ENCODE measurements around the gene CCDC142. TPM values are rescaled to one million over a fixed set of nuclear protein-coding genes. Genes with fewer than 3 reads are reported as not detected.

The CCDC142 gene
- total RNA-seq, 4 donors from 2014 or later, result 60.6 to 132 (median 94.7) TPM

DNA sequence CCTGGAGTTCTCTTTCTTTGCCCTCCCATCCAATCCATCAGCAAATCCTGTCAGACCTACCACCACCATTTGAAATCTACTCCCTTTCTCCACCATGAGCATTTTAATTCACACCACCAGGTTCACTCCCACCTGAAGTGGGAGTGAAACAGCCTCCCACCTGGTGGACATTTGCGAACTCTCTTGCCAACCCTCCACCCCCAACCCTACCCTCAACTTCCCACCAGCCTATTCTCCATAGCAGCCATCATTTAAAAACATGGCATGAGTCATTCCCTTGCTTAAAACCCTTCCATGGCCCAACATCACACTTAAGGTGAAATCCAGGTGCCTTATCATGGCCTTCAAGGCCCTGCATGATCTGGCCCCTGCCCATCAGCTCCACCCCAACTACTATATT, 44.5 kb downstream of the CCDC142 start:
- Histone ChIP-seq H3K36me3 (no peaks in the 10 kb centered on the region), H3K27ac (no peak overlapping the region), H3K4me1 (peaks cover 0 to 25% (median 14%) of the 10 kb centered on the region in 4 donors), H3K27me3 (no peaks in the 10 kb centered on the region), H3K9me3 (no peaks in the 10 kb centered on the region), H3K4me3 (no peak overlapping the region)
- TF ChIP-seq POLR2A (IDR thresholded peaks at IDR 0.05), result no peak
- TF ChIP-seq, protein P1, sequence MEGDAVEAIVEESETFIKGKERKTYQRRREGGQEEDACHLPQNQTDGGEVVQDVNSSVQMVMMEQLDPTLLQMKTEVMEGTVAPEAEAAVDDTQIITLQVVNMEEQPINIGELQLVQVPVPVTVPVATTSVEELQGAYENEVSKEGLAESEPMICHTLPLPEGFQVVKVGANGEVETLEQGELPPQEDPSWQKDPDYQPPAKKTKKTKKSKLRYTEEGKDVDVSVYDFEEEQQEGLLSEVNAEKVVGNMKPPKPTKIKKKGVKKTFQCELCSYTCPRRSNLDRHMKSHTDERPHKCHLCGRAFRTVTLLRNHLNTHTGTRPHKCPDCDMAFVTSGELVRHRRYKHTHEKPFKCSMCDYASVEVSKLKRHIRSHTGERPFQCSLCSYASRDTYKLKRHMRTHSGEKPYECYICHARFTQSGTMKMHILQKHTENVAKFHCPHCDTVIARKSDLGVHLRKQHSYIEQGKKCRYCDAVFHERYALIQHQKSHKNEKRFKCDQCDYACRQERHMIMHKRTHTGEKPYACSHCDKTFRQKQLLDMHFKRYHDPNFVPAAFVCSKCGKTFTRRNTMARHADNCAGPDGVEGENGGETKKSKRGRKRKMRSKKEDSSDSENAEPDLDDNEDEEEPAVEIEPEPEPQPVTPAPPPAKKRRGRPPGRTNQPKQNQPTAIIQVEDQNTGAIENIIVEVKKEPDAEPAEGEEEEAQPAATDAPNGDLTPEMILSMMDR (IDR thresholded peaks at IDR 0.05), result no peak
- no peak for DNase-seq

DNA sequence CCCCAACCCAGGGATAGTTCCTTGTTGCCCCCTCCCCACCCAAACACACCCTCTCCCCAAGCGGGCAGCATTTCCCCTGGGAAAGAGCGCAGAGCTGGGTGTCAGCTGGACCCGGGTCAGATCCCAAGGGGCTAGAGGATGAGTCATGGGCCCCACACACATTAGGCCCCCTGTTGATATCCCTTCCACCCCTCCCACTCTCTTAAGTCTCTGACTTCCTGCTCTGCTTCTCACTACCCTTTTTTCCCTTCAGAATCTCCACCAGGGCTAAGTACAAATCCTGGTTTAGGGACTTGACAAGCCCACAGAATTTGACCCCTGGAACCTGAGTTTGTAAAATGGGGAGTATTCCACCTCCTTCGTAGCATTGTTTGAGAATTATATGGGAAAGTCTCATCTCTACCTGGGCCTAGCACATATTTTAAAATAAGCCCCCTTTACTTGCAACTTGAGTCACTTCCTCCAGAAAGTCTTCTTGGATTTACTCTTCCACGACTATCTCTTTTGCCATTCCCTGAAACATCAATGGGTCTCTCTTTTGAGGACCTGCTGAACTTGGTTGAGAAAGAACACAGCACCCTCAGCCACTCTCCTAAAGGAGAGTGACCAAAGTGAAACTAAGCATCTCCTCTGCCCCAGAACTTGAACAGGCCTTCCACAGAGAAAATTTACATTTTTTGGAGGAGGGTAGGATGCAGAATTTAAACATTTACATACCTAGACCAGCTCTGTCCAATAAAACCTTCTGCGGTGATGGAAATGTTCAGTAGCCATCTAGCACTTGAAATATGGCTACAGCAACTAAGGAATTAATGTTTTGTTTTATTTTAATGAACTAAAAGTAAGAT, 45.7 kb downstream of the CCDC142 start:
- Histone ChIP-seq H3K27ac (no peak overlapping the region), H3K27me3 (no peaks in the 10 kb centered on the region), H3K4me1 (peaks cover 0 to 22% (median 14%) of the 10 kb centered on the region in 4 donors), H3K9me3 (no peaks in the 10 kb centered on the region), H3K36me3 (peaks cover 0 to 5% (median 0%) of the 10 kb centered on the region in 3 donors), H3K4me3 (no peak overlapping the region)
- TF ChIP-seq, protein P1 (IDR thresholded peaks at IDR 0.05), result no peak
- TF ChIP-seq POLR2A (IDR thresholded peaks at IDR 0.05), result no peak
- no peak for DNase-seq

DNA sequence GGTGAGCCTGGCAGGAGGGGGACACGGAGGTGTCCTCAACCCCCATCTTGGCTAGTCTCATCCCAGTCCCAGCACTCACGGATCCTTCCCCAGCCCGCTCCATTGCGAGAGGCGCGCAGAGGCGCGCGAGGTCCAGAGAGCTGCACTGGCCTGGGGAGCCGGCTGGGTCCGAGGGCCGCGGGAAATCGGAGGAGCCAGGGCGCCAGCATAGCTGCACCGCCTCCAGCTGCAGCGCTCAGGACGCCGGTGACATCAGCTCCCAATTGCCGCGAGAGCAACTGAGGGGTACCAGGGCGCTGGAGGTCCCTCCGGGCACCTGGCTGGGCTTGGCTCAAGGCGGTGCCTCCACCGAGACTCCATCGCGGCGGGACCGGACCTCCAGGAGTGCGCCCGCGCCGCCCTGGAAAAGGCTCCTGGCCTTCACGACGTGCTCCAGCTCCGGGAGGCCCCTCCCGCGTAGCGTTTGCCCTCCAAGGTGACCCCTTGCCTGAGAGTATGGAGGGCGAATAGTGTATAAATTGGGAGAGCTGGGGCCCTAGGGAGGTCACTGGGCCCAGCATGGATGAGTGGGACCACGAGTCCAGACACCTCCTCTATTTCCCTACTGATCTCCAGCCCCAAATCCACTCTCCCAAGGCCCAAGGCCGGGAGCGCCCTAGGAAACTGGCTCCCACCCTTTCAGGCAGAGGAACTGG, 46.5 kb downstream of the CCDC142 start:
- Histone ChIP-seq H3K9me3 (no peaks in the 10 kb centered on the region), H3K4me3 (no peak overlapping the region), H3K27ac (no peak overlapping the region), H3K36me3 (peaks cover 0 to 13% (median 0%) of the 10 kb centered on the region in 3 donors), H3K27me3 (no peaks in the 10 kb centered on the region), H3K4me1 (peaks cover 0 to 22% (median 10%) of the 10 kb centered on the region in 4 donors)
- TF ChIP-seq, protein P1 (IDR thresholded peaks at IDR 0.05), result no peak
- no peak for TF ChIP-seq POLR2A (IDR thresholded peaks at IDR 0.05)
- no peak for DNase-seq

DNA sequence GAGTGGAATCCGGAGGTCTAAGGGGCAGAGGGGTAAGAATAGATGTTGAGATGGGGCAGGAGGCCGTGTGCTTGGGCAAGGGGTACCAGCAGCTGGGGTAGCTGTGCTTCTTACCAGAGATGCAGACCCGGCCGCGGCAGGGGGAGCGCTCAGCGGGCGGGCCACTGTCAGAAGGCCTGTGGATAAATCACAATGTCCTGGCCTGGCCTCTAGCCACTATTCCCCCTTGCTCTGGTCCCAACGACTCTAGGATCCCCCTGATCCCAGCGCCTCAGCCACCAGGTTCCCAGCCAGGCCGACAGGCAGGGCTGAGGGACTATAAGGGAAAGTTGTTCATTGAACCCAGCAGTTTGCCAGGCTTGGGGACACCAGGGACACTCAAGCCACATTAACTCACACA, 52.3 kb downstream of the CCDC142 start:
- Histone ChIP-seq H3K4me1 (peaks cover 0 to 16% (median 4%) of the 10 kb centered on the region in 4 donors), H3K36me3 (peaks cover 0 to 54% (median 0%) of the 10 kb centered on the region in 3 donors), H3K9me3 (no peaks in the 10 kb centered on the region), H3K27me3 (no peaks in the 10 kb centered on the region), H3K4me3 (no peak overlapping the region), H3K27ac (peak overlapping the region in 3 of 4 donors; percentile 62 to 91 (median 62))
- no peak for DNase-seq
- TF ChIP-seq POLR2A (IDR thresholded peaks at IDR 0.05), result no peak
- TF ChIP-seq, protein P1 (IDR thresholded peaks at IDR 0.05), result no peak

DNA sequence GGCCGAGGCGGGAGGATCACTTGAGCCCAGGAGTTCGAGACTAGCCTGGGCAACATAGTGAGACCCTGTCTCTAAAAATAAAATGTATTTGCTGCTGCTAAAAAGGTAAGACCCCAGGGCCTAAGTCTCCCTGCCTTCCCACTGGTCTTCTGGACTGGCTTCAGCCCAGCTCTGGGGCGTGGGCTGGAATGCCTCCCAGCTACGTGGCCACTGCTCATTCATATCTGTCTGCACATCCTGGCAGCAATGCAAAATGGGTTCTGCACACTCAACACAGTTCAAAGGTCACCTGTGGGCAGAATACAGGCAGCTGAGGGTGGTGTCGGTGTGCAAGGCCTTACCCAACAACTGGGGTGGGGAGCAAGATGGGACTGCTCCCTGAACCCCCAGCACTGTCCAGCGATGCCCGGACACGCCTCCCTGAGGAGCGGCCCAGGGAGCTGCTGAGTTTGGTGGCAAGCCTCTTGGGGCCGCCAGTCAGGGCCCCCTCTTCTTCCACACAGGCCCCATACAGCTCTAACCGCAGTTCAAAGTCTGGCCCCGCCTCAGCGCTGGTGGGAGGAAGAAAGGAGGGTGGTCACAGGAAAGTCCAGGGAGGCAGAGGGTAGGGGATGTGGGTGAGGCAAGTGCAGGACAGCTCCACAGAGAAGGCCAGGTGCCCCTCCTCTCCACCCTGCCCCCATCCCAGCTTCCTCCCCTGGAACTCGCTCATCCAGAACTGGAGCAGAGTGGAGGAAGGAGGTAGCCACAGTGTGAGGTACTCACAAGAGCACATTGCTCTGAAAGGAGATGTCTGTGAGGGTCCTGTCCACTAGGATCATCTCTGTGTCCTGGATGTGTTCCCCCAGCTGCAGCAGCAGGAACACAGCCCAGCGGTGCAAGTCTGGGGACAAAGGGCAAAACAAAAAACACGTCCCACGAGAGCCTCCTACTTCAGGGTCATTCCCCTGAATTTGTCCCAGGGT, 53.0 kb downstream of the CCDC142 start:
- H3K27ac ChIP-seq, result peak overlapping the region in 3 of 4 donors; percentile 62 to 91 (median 62)
- DNase-seq, result peak in 2 of 3 donors; percentile 77 to 86
- H3K36me3 ChIP-seq, result peaks cover 0 to 60% (median 0%) of the 10 kb centered on the region in 3 donors
- H3K4me1 ChIP-seq, result peaks cover 0 to 16% (median 4%) of the 10 kb centered on the region in 4 donors
- peak in 1 of 2 donors; percentile 45 for TF ChIP-seq POLR2A (IDR thresholded peaks at IDR 0.05)
- TF ChIP-seq, protein P1 (IDR thresholded peaks at IDR 0.05), result no peak
- H3K27me3 ChIP-seq, result no peaks in the 10 kb centered on the region
- no peak overlapping the region for H3K4me3 ChIP-seq
- H3K9me3 ChIP-seq, result no peaks in the 10 kb centered on the region

Data from Peyer's patch (tissue), 4 donors.